ENCODE data around the gene ANKMY1. TPM values are rescaled to one million over a fixed set of nuclear protein-coding genes. Genes with fewer than 3 reads are reported as not detected.
A peak's percentile ranks its signal among the peaks of the same experiment; 100 is the strongest.

Gene ANKMY1
- total and polyA plus RNA-seq, 2 of the 8 experiments (the other 6 are each of a cell fraction or from before 2014, with no cell fraction given) = 4.5 to 4.8 TPM

DNA sequence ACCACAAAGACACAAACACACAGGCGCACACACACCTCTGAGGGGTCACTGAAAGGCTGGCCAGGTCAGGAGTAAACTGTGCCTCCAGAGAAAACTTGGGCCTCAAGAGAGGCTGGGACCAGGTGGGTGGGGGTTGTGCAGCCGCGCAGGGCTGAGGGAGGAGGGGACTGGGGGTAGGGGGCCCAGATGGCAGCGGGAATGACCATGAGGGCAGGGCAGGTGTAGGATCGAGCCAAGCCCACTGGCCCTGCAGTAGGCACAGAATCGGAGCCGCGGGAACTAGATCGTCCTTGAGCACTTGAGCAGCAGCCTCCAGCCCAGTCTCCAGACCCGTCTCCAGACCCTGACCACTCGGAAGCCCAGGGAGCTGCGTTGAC lies 36.8 kb downstream of the ANKMY1 start:
- H3K18ac ChIP-seq (ENCODE audit: extremely low read depth, low read length) = no peak overlapping the region
- WGBS, 2 experiments (ENCODE audit: extremely low coverage in 1 of 2, insufficient coverage in 1 of 2, insufficient read length in 1 of 2, insufficient replicate concordance in 2 of 2, low coverage in 1 of 2, low lambda C conversion rate in 2 of 2, missing lambda C conversion rate in 1 of 2) = 93% methylated on average over 10 of the region's 12 CpGs; no CpG with 5 or more reads in 1 of the 2 experiments
- ChIA-PET POLR2A (ENCODE audit: partially characterized antibody) (no interaction called here), CTCF (ENCODE audit: partially characterized antibody) (interaction anchor here (1.3 kb wide), 1 partner anchor 24 kb away, joined by 4 read pairs; no protein-coding TSS in a partner anchor)
- peaks cover 0 to 8% (median 3%) of the 10 kb centered on the region in 4 experiments; a peak in 4 of 7 replicates for H3K4me1 ChIP-seq (replicated peaks in 1 of 4; ENCODE audit: control insufficient read depth in 3 of 4, insufficient read depth in 4 of 4, low read length in 3 of 4)
- peak overlapping the region; percentile 100 for H2AK5ac ChIP-seq (ENCODE audit: low read depth, low read length)
- no peak overlapping the region for H3K4me3 ChIP-seq (ENCODE audit: extremely low read depth in 1 of 4, insufficient read depth in 2 of 4, low read depth in 3 of 4, low read length in 4 of 4)
- H4K20me1 ChIP-seq (replicated peaks in 1 of 2; ENCODE audit: control insufficient read depth in 1 of 2, insufficient read depth in 2 of 2, low read length in 2 of 2) = peaks cover 0 to 4% of the 10 kb centered on the region in 2 experiments
- peaks cover 5% of the 10 kb centered on the region; the same call in 1 of the 2 replicates for H3K23me2 ChIP-seq (ENCODE audit: low read depth, low read length)
- no peak overlapping the region for H3K9ac ChIP-seq (replicated peaks in 1 of 4; ENCODE audit: extremely low read depth in 1 of 4, low read depth in 3 of 4, low read length in 3 of 4)
- no peak overlapping the region for H3K27ac ChIP-seq (ENCODE audit: low read depth, low read length)
- FAIRE-seq = no peak
- peaks cover 20 to 33% of the 10 kb centered on the region in 2 experiments for H3K9me3 ChIP-seq (ENCODE audit: insufficient read depth in 2 of 2, low read depth in 1 of 2, low read length in 1 of 2)
- peaks cover 0 to 27% (median 23%) of the 10 kb centered on the region in 4 experiments; a peak in 6 of 7 replicates for H3K27me3 ChIP-seq (replicated peaks in 1 of 4; ENCODE audit: control insufficient read depth in 3 of 4, extremely low read depth in 1 of 4, insufficient read depth in 3 of 4, low read length in 3 of 4)
- H3K36me3 ChIP-seq (ENCODE audit: control insufficient read depth in 2 of 4, insufficient read depth in 4 of 4, low read length in 3 of 4) = no peaks in the 10 kb centered on the region; a peak in 1 of 8 replicates
- no peak overlapping the region for H2BK5ac ChIP-seq (ENCODE audit: low read depth, low read length)
- H4K8ac ChIP-seq (ENCODE audit: extremely low read depth, insufficient read depth, low read length) = no peak overlapping the region
- no peak overlapping the region for H2BK20ac ChIP-seq (ENCODE audit: low read length)
- no peak overlapping the region for H2BK15ac ChIP-seq (ENCODE audit: low read length)
- H3K14ac ChIP-seq (ENCODE audit: insufficient read length) = no peak overlapping the region
- no peak overlapping the region for H2BK120ac ChIP-seq (replicated peaks; ENCODE audit: low read depth, low read length)
- H4K5ac ChIP-seq (ENCODE audit: insufficient read length, low read depth, low read length) = no peak overlapping the region
- H3K79me1 ChIP-seq (ENCODE audit: low read depth, low read length) = no peaks in the 10 kb centered on the region; the same call in 1 of the 2 replicates
- peak overlapping the region; percentile 97; the same call in 1 of the 2 replicates for H2BK12ac ChIP-seq (ENCODE audit: low read depth, low read length)
- no peak overlapping the region for H2AFZ ChIP-seq (ENCODE audit: low read length)
- H3K56ac ChIP-seq (replicated peaks; ENCODE audit: insufficient read length, low read depth, low read length) = no peak overlapping the region
- no peak overlapping the region for H3K23ac ChIP-seq (ENCODE audit: insufficient read length)
- no peak overlapping the region for H3K4ac ChIP-seq (replicated peaks; ENCODE audit: insufficient read length, low read depth, low read length)
- H4K91ac ChIP-seq (replicated peaks; ENCODE audit: insufficient read length, low read length) = peak overlapping the region; percentile 97
- peak in 1 of 2 experiments; percentile 46 for DNase-seq (ENCODE audit: low read depth in 1 of 2, low spot score in 2 of 2)
- H3K4me2 ChIP-seq (ENCODE audit: insufficient read depth in 1 of 2, low read depth in 2 of 2, low read length in 2 of 2) = peak overlapping the region in 1 of 2 experiments; percentile 70; a peak in 2 of 4 replicates
- no peaks in the 10 kb centered on the region for H3K79me2 ChIP-seq (ENCODE audit: control insufficient read depth in 1 of 2, insufficient read depth in 2 of 2, low read length in 2 of 2)
- TF ChIP-seq, protein P1, sequence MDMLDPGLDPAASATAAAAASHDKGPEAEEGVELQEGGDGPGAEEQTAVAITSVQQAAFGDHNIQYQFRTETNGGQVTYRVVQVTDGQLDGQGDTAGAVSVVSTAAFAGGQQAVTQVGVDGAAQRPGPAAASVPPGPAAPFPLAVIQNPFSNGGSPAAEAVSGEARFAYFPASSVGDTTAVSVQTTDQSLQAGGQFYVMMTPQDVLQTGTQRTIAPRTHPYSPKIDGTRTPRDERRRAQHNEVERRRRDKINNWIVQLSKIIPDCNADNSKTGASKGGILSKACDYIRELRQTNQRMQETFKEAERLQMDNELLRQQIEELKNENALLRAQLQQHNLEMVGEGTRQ (IDR thresholded peaks at IDR 0.05; ENCODE audit: low read length) = no peak
- TF ChIP-seq TAF7 (optimal IDR thresholded peaks at IDR 0.05; ENCODE audit: borderline replicate concordance, low read depth, low read length) = no peak
- TF ChIP-seq BACH1 (IDR thresholded peaks at IDR 0.05; ENCODE audit: low read length) = no peak
- TF ChIP-seq POU5F1 (IDR thresholded peaks at IDR 0.05; ENCODE audit: low read depth, low read length) = no peak
- no peak for TF ChIP-seq RNF2 (IDR thresholded peaks at IDR 0.05; ENCODE audit: borderline replicate concordance, low read depth, low read length, missing control alignments, poor library complexity, severe bottlenecking)
- TF ChIP-seq JUN (IDR thresholded peaks at IDR 0.05; ENCODE audit: low read depth, low read length) = no peak
- TF ChIP-seq EP300 (IDR thresholded peaks at IDR 0.05; ENCODE audit: borderline replicate concordance in 1 of 2, low read depth in 2 of 2, low read length in 2 of 2) = no peak
- no peak for TF ChIP-seq SIN3A (conservative IDR thresholded peaks at IDR 0.05 in 1 of 2, IDR thresholded peaks at IDR 0.05 in 1 of 2; ENCODE audit: low read depth in 1 of 2, low read length in 2 of 2)
- no peak for TF ChIP-seq HDAC2 (IDR thresholded peaks at IDR 0.05; ENCODE audit: borderline replicate concordance in 1 of 2, low read depth in 2 of 2, low read length in 2 of 2)
- TF ChIP-seq CREB1 (IDR thresholded peaks at IDR 0.05) = no peak
- TF ChIP-seq, protein P2, sequence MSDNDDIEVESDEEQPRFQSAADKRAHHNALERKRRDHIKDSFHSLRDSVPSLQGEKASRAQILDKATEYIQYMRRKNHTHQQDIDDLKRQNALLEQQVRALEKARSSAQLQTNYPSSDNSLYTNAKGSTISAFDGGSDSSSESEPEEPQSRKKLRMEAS (IDR thresholded peaks at IDR 0.05) = no peak
